Mucosa of descending colon (tissue), 3 donors: ENCODE measurements around the gene COL25A1. TPM values are rescaled to one million over a fixed set of nuclear protein-coding genes. Genes with fewer than 3 reads are reported as not detected.

Experiments
- ATAC-seq: fragments of 200-7000 bp; cut with Tn5 transposase; one replicate; pipeline ENCODE4 v1.9.1; 2020; ENCODE audit warnings: mild to moderate bottlenecking, moderate library complexity
- DNase-seq, 3 donors: peaks; one replicate each; pipeline ENCODE4 v3.0.0-alpha.2; 2020
- H3K36me3 ChIP-seq: fragments of 200-600 bp; one replicate; pipeline ENCODE4 v1.8.0; 2021; ENCODE audit warnings: low read depth, mild to moderate bottlenecking
- H3K4me1 ChIP-seq: fragments of 200-600 bp; one replicate; pipeline ENCODE4 v1.8.0; 2021; ENCODE audit warnings: low read depth, mild to moderate bottlenecking
- H3K4me3 ChIP-seq: fragments of 200-600 bp; one replicate; pipeline ENCODE4 v1.8.0; 2021; ENCODE audit warnings: mild to moderate bottlenecking
- H3K9me3 ChIP-seq: fragments of 200-600 bp; one replicate; pipeline ENCODE4 v1.8.0; 2021; ENCODE audit warnings: mild to moderate bottlenecking
- CTCF ChIP-seq: fragments of 200-600 bp; IDR thresholded peaks from one replicate; pipeline ENCODE4 v1.8.0; 2022; ENCODE audit warnings: antibody characterized with exemption, mild to moderate bottlenecking
- intact Hi-C, 2 donors: fragments of 100-400 bp; cut with DNase I in 1 of 2; cut with micrococcal nuclease in 1 of 2; formaldehyde crosslinking; loops; one replicate each; pipeline versions ENCODE4 v1.11.0 to v1.11.1; 2022; cut with DNase I, micrococcal nuclease
- total RNA-seq, 3 donors: library from RNA; stranded (reverse); fragmentation: NEBNext Ultra II Directional in 2 of 3; extraction: Animal tissue kit (Norgen Biotek cat#: 25700) in 2 of 3; gene quantifications; one replicate each; pipeline versions ENCODE4 v1.2.1 to v1.2.4, GENCODE V29; 2021 to 2023
- donor health status: DM: no; HTN: no; CAD: no; lungs with moderate emphysema.
- donor health status: DM: no; HTN: no; CAD: no.
- donor health status: DM: no; HTN: yes; CAD: no.

Gene COL25A1
- total RNA-seq, 3 donors from 2014 or later: 0.12 to 0.35 (median 0.14) TPM

GRCh38 chr4:108965472-108966076, 336.9 kb downstream of the COL25A1 start:
- intact Hi-C loops: no loop called here
- Histone ChIP-seq H3K36me3 (no peaks in the 10 kb centered on the region), H3K4me3 (no peak overlapping the region), H3K4me1 (no peaks in the 10 kb centered on the region), H3K9me3 (no peaks in the 10 kb centered on the region)
- ATAC-seq (no peak), DNase-seq (no peak)
- TF ChIP-seq CTCF: no peak

GRCh38 chr4:108965016-108965415, 337.4 kb downstream of the COL25A1 start:
- no peaks in the 10 kb centered on the region for H3K36me3 ChIP-seq
- H3K4me1 ChIP-seq: no peaks in the 10 kb centered on the region
- DNase-seq: no peak
- no peak overlapping the region for H3K4me3 ChIP-seq
- intact Hi-C loops: no loop called here
- TF ChIP-seq CTCF: no peak
- no peak for ATAC-seq
- no peaks in the 10 kb centered on the region for H3K9me3 ChIP-seq

GRCh38 chr4:108963910-108964309, 338.5 kb downstream of the COL25A1 start:
- Histone ChIP-seq H3K4me3 (no peak overlapping the region), H3K36me3 (no peaks in the 10 kb centered on the region), H3K4me1 (no peaks in the 10 kb centered on the region), H3K9me3 (no peaks in the 10 kb centered on the region)
- ATAC-seq (no peak), DNase-seq (no peak)
- intact Hi-C loops: no loop called here
- no peak for TF ChIP-seq CTCF

- Histone ChIP-seq H3K4me1 (no peaks in the 10 kb centered on the region), H3K4me3 (no peak overlapping the region), H3K9me3 (no peaks in the 10 kb centered on the region), H3K36me3 (no peaks in the 10 kb centered on the region)
- no peak for ATAC-seq
- no peak for DNase-seq
- no peak for TF ChIP-seq CTCF
- intact Hi-C loops: no loop called here
These were observed 343.0 kb downstream of the COL25A1 start for GRCh38 chr4:108959491-108959890.

GRCh38 chr4:108954880-108955279, 347.6 kb downstream of the COL25A1 start:
- intact Hi-C loops: no loop called here
- TF ChIP-seq CTCF: no peak
- Histone ChIP-seq H3K36me3 (no peaks in the 10 kb centered on the region), H3K9me3 (no peaks in the 10 kb centered on the region), H3K4me3 (no peak overlapping the region), H3K4me1 (no peaks in the 10 kb centered on the region)
- ATAC-seq (peak; percentile 51), DNase-seq (no peak)

GRCh38 chr4:108953941-108954340, 348.5 kb downstream of the COL25A1 start:
- Histone ChIP-seq H3K36me3 (no peaks in the 10 kb centered on the region), H3K4me1 (no peaks in the 10 kb centered on the region), H3K9me3 (no peaks in the 10 kb centered on the region), H3K4me3 (no peak overlapping the region)
- intact Hi-C loops: no loop called here
- ATAC-seq (no peak), DNase-seq (no peak)
- no peak for TF ChIP-seq CTCF
